SU-DHL-6 (cell line): ENCODE results near the gene GNG8.

Source experiments
- H2AFZ ChIP-seq: fragments of 200-600 bp; sonication (generic); 2 replicates; pipeline ENCODE4 v1.6.1; 2014; ENCODE audit warnings: low read depth, mild to moderate bottlenecking, moderate library complexity, mixed read lengths, antibody characterized with exemption, low read length; ENCODE audit not compliant: severe bottlenecking
- H3F3A ChIP-seq: fragments of 200-600 bp; shearing (Covaris generic); 2 replicates; pipeline ENCODE4 v1.6.0; 2016; ENCODE audit warnings: antibody characterized with exemption, mild to moderate bottlenecking; ENCODE audit not compliant: insufficient read depth
- H3K27ac ChIP-seq: fragments of 200-600 bp; sonication (generic); 2 replicates; pipeline ENCODE4 v1.5.1; 2016; ENCODE audit warnings: low read depth, mild to moderate bottlenecking, low read length, moderate library complexity, mixed read lengths
- H3K27me3 ChIP-seq: fragments of 200-600 bp; sonication (generic), shearing (Covaris generic); 2 replicates; pipeline ENCODE4 v1.6.0; 2014; ENCODE audit warnings: mild to moderate bottlenecking, low read length
- H3K36me3 ChIP-seq: fragments of 200-600 bp; sonication (generic); 2 replicates; pipeline ENCODE4 v1.6.1; 2014; ENCODE audit warnings: mild to moderate bottlenecking, low read length, mixed read lengths
- H3K4me2 ChIP-seq: fragments of 300-600, 200-600 bp; shearing (Covaris generic), sonication (generic); 2 replicates; pipeline ENCODE4 v1.6.0; 2014; ENCODE audit warnings: low read length, low read depth, mild to moderate bottlenecking; ENCODE audit not compliant: poor library complexity, severe bottlenecking
- H3K4me3 ChIP-seq: fragments of 200-600 bp; sonication (generic); 2 replicates; pipeline ENCODE4 v1.5.1; 2014; ENCODE audit warnings: antibody characterized with exemption, low read length, mild to moderate bottlenecking, mixed read lengths; ENCODE audit not compliant: insufficient read depth, poor library complexity, severe bottlenecking
- H3K79me2 ChIP-seq: fragments of 200-600 bp; sonication (generic); 2 replicates; pipeline ENCODE4 v1.6.1; 2014; ENCODE audit warnings: mild to moderate bottlenecking, low read length, moderate library complexity; ENCODE audit not compliant: insufficient read depth
- H3K9ac ChIP-seq: fragments of 200-600 bp; sonication (generic); 2 replicates; pipeline ENCODE4 v1.7.0; 2014; ENCODE audit warnings: mild to moderate bottlenecking, low read length
- H3K9me2 ChIP-seq: fragments of 200-600 bp; sonication (generic); replicated peaks from 2 replicates; pipeline ENCODE4 v1.6.1; 2014; ENCODE audit warnings: low read length; ENCODE audit not compliant: insufficient read depth
- H3K9me3 ChIP-seq: fragments of 200-600 bp; sonication (generic); 2 replicates; pipeline ENCODE4 v1.6.1; 2014; ENCODE audit warnings: low read length, mixed read lengths; ENCODE audit not compliant: insufficient read depth
- H4K20me1 ChIP-seq: fragments of 200-600 bp; sonication (generic); 2 replicates; pipeline ENCODE4 v1.6.1; 2014; ENCODE audit warnings: low read depth, mild to moderate bottlenecking, antibody characterized with exemption, low read length, moderate library complexity, mixed read lengths
- CTCF ChIP-seq: fragments of 200-600 bp; sonication (generic); IDR thresholded peaks from one replicate; pipeline ENCODE4 v1.5.1; 2017; ENCODE audit warnings: antibody characterized with exemption, mild to moderate bottlenecking, low read length, moderate library complexity; ENCODE audit not compliant: insufficient read depth, poor library complexity, severe bottlenecking
- EZH2phosphoT487 ChIP-seq: fragments of 200-600 bp; sonication (generic), shearing (Covaris generic); conservative IDR thresholded peaks from 2 replicates; pipeline ENCODE4 v1.6.1; 2018; ENCODE audit warnings: mild to moderate bottlenecking, antibody characterized with exemption, low read length, moderate library complexity, mixed read lengths

GNG8 gene

GRCh38 chr19:46621191-46622117, 14.5 kb downstream of the GNG8 start:
- no peak overlapping the region for H3K9ac ChIP-seq
- H3K27me3 ChIP-seq: no peaks in the 10 kb centered on the region
- no peak overlapping the region for H2AFZ ChIP-seq
- H3K36me3 ChIP-seq: no peaks in the 10 kb centered on the region
- H3K9me3 ChIP-seq: no peaks in the 10 kb centered on the region
- no peak overlapping the region for H3K4me3 ChIP-seq
- no peaks in the 10 kb centered on the region for H3K9me2 ChIP-seq
- H3K4me2 ChIP-seq: no peak overlapping the region
- H3K79me2 ChIP-seq: no peaks in the 10 kb centered on the region
- H3K27ac ChIP-seq: no peak overlapping the region
- no peaks in the 10 kb centered on the region for H3F3A ChIP-seq
- TF ChIP-seq EZH2phosphoT487: no peak
- no peaks in the 10 kb centered on the region for H4K20me1 ChIP-seq

GRCh38 chr19:46620716-46621115, 15.3 kb downstream of the GNG8 start:
- TF ChIP-seq CTCF (no peak), EZH2phosphoT487 (no peak)
- no peaks in the 10 kb centered on the region for H3K27me3 ChIP-seq
- no peaks in the 10 kb centered on the region for H3K36me3 ChIP-seq
- H3K4me2 ChIP-seq: no peak overlapping the region
- no peaks in the 10 kb centered on the region for H3F3A ChIP-seq
- H3K27ac ChIP-seq: no peak overlapping the region
- no peak overlapping the region for H3K9ac ChIP-seq
- H3K79me2 ChIP-seq: no peaks in the 10 kb centered on the region
- no peaks in the 10 kb centered on the region for H4K20me1 ChIP-seq
- no peak overlapping the region for H3K4me3 ChIP-seq
- H3K9me3 ChIP-seq: no peaks in the 10 kb centered on the region
- H2AFZ ChIP-seq: no peak overlapping the region
- H3K9me2 ChIP-seq: no peaks in the 10 kb centered on the region

GRCh38 chr19:46620267-46620666, 15.7 kb downstream of the GNG8 start:
- H3K9me3 ChIP-seq: no peaks in the 10 kb centered on the region
- H2AFZ ChIP-seq: no peak overlapping the region
- TF ChIP-seq EZH2phosphoT487: no peak
- no peak for TF ChIP-seq CTCF
- H3K79me2 ChIP-seq: no peaks in the 10 kb centered on the region
- H3K27ac ChIP-seq: no peak overlapping the region
- H3K27me3 ChIP-seq: no peaks in the 10 kb centered on the region
- no peaks in the 10 kb centered on the region for H4K20me1 ChIP-seq
- H3F3A ChIP-seq: no peaks in the 10 kb centered on the region
- H3K9ac ChIP-seq: no peak overlapping the region
- no peaks in the 10 kb centered on the region for H3K36me3 ChIP-seq
- H3K9me2 ChIP-seq: no peaks in the 10 kb centered on the region
- H3K4me3 ChIP-seq: no peak overlapping the region
- H3K4me2 ChIP-seq: no peak overlapping the region

GRCh38 chr19:46618670-46619231, 17.3 kb downstream of the GNG8 start:
- H3K4me2 ChIP-seq: no peak overlapping the region
- no peak for TF ChIP-seq CTCF
- no peak for TF ChIP-seq EZH2phosphoT487

More at GRCh38 chr19:46618670-46619231, 17.3 kb downstream of the GNG8 start:
- H3F3A ChIP-seq: no peaks in the 10 kb centered on the region
- no peak overlapping the region for H3K9ac ChIP-seq
- H3K9me2 ChIP-seq: no peaks in the 10 kb centered on the region
- no peak overlapping the region for H3K4me3 ChIP-seq
- no peaks in the 10 kb centered on the region for H3K79me2 ChIP-seq
- H3K27ac ChIP-seq: no peak overlapping the region
- no peaks in the 10 kb centered on the region for H3K27me3 ChIP-seq
- no peaks in the 10 kb centered on the region for H3K36me3 ChIP-seq
- H2AFZ ChIP-seq: no peak overlapping the region
- no peaks in the 10 kb centered on the region for H4K20me1 ChIP-seq
- no peaks in the 10 kb centered on the region for H3K9me3 ChIP-seq
